DND-41 (cell line): ENCODE measurements around the gene MTARC1.

Source experiments
- ATAC-seq: fragments of 200-7000 bp; cut with Tn5 transposase; 3 replicates; pipeline ENCODE4 v1.9.1; 2021; ENCODE audit warnings: low read depth; ENCODE audit not compliant: insufficient read depth
- DNase-seq: peaks from one replicate; pipeline ENCODE4 v3.0.0-alpha.2; 2020
- H2AFZ ChIP-seq: 2 replicates; pipeline ENCODE4 v1.6.0; 2012; ENCODE audit warnings: low read depth, low read length
- H3K27ac ChIP-seq: 2 replicates; pipeline ENCODE4 v1.5.1; 2012; ENCODE audit warnings: low read length, inconsistent platforms
- H3K27me3 ChIP-seq: fragments of 200-600 bp; sonication (generic); 2 replicates; pipeline ENCODE4 v1.6.0; 2012; ENCODE audit warnings: low read length, mild to moderate bottlenecking, inconsistent platforms; ENCODE audit not compliant: insufficient read depth, poor library complexity
- H3K36me3 ChIP-seq: 2 replicates; pipeline ENCODE4 v1.5.1; 2012; ENCODE audit warnings: low read length, inconsistent platforms; ENCODE audit not compliant: insufficient read depth
- H3K4me1 ChIP-seq: 2 replicates; pipeline ENCODE4 v1.5.1; 2012; ENCODE audit warnings: mild to moderate bottlenecking, low read length; ENCODE audit not compliant: insufficient read depth
- H3K4me2 ChIP-seq: 2 replicates; pipeline ENCODE4 v1.6.0; 2012; ENCODE audit warnings: mild to moderate bottlenecking, moderate library complexity, low read length, inconsistent platforms; ENCODE audit not compliant: insufficient read depth
- H3K4me3 ChIP-seq, 2 experiments: fragments of 200-600 bp in 1 of 2; shearing (Covaris generic) in 1 of 2; 2 replicates each; pipeline ENCODE4 v1.5.1; 2012 to 2016; ENCODE audit warnings: inconsistent platforms in 2 of 2, low read length in 2 of 2, mild to moderate bottlenecking in 2 of 2, low read depth in 1 of 2, moderate library complexity in 1 of 2
- H3K79me2 ChIP-seq: 2 replicates; pipeline ENCODE4 v1.6.0; 2012; ENCODE audit warnings: low read length, inconsistent platforms; ENCODE audit not compliant: insufficient read depth
- H3K9ac ChIP-seq: 2 replicates; pipeline ENCODE4 v1.6.0; 2012; ENCODE audit warnings: low read depth, mild to moderate bottlenecking, inconsistent platforms, low read length, moderate library complexity
- H3K9me3 ChIP-seq: 2 replicates; pipeline ENCODE4 v1.5.1; 2012; ENCODE audit warnings: low read length, moderate library complexity, mild to moderate bottlenecking, inconsistent platforms; ENCODE audit not compliant: insufficient read depth, severe bottlenecking
- H4K20me1 ChIP-seq: 2 replicates; pipeline ENCODE4 v1.6.0; 2012; ENCODE audit warnings: low read length; ENCODE audit not compliant: insufficient read depth
- CTCF ChIP-seq: IDR thresholded peaks from 2 replicates; pipeline ENCODE4 v1.5.1; 2012; ENCODE audit warnings: borderline replicate concordance, low read length, moderate library complexity, mild to moderate bottlenecking; ENCODE audit not compliant: poor library complexity, severe bottlenecking; ENCODE audit errors: extremely low read depth
- EZH2 ChIP-seq: IDR thresholded peaks from 3 replicates; pipeline ENCODE4 v1.6.1; 2012; ENCODE audit warnings: borderline replicate concordance, low read depth, mild to moderate bottlenecking, moderate library complexity, low read length, inconsistent platforms; ENCODE audit not compliant: severe bottlenecking

Gene MTARC1

GRCh38 chr1:220810179-220810653, 23.5 kb downstream of the MTARC1 start:
- H3K4me3 ChIP-seq = peak overlapping the region in 1 of 2 experiments; percentile 39; a peak in 2 of 4 replicates
- H3K27me3 ChIP-seq = peaks cover 6% of the 10 kb centered on the region
- no peaks in the 10 kb centered on the region for H3K79me2 ChIP-seq
- H3K4me1 ChIP-seq = peaks cover 4% of the 10 kb centered on the region
- no peaks in the 10 kb centered on the region for H4K20me1 ChIP-seq
- peak; percentile 74 for DNase-seq
- H3K9ac ChIP-seq = no peak overlapping the region
- TF ChIP-seq CTCF (peak; percentile 90), EZH2 (no peak)
- H2AFZ ChIP-seq = peak overlapping the region; percentile 65
- ATAC-seq = peak; percentile 96
- H3K9me3 ChIP-seq = no peaks in the 10 kb centered on the region
- peak overlapping the region; percentile 60; the same call in 1 of the 2 replicates for H3K4me2 ChIP-seq
- H3K36me3 ChIP-seq = no peaks in the 10 kb centered on the region
- H3K27ac ChIP-seq = no peak overlapping the region

GRCh38 chr1:220810963-220811362, 24.2 kb downstream of the MTARC1 start:
- peaks cover 6% of the 10 kb centered on the region for H3K27me3 ChIP-seq
- H3K4me2 ChIP-seq = no peak overlapping the region
- no peak for DNase-seq
- no peak for TF ChIP-seq CTCF
- TF ChIP-seq EZH2 = no peak
- no peaks in the 10 kb centered on the region for H3K79me2 ChIP-seq
- H3K4me3 ChIP-seq = no peak overlapping the region
- H3K9me3 ChIP-seq = no peaks in the 10 kb centered on the region
- no peak overlapping the region for H3K27ac ChIP-seq
- no peak overlapping the region for H2AFZ ChIP-seq
- H3K4me1 ChIP-seq = peaks cover 4% of the 10 kb centered on the region
- no peak overlapping the region for H3K9ac ChIP-seq
- no peaks in the 10 kb centered on the region for H4K20me1 ChIP-seq
- no peaks in the 10 kb centered on the region for H3K36me3 ChIP-seq
- ATAC-seq = no peak

- H3K9ac ChIP-seq = no peak overlapping the region
- no peaks in the 10 kb centered on the region for H3K79me2 ChIP-seq
- no peaks in the 10 kb centered on the region for H3K9me3 ChIP-seq
- ATAC-seq (no peak), DNase-seq (no peak)
- no peak overlapping the region for H3K4me2 ChIP-seq
- H4K20me1 ChIP-seq = no peaks in the 10 kb centered on the region
- no peak overlapping the region for H3K27ac ChIP-seq
- no peak overlapping the region for H2AFZ ChIP-seq
- no peaks in the 10 kb centered on the region for H3K36me3 ChIP-seq
- no peak overlapping the region for H3K4me3 ChIP-seq
- no peak for TF ChIP-seq EZH2
- no peak for TF ChIP-seq CTCF
- H3K4me1 ChIP-seq = peaks cover 4% of the 10 kb centered on the region
- peaks cover 6% of the 10 kb centered on the region for H3K27me3 ChIP-seq
Observed at GRCh38 chr1:220811695-220812094, 25.0 kb downstream of the MTARC1 start.

GRCh38 chr1:220812308-220812707, 25.6 kb downstream of the MTARC1 start:
- Histone ChIP-seq H3K9ac (no peak overlapping the region), H4K20me1 (no peaks in the 10 kb centered on the region), H3K4me1 (peaks cover 4% of the 10 kb centered on the region), H3K4me3 (no peak overlapping the region), H3K27ac (no peak overlapping the region), H3K4me2 (no peak overlapping the region), H2AFZ (no peak overlapping the region), H3K9me3 (no peaks in the 10 kb centered on the region), H3K36me3 (no peaks in the 10 kb centered on the region), H3K27me3 (peaks cover 6% of the 10 kb centered on the region), H3K79me2 (no peaks in the 10 kb centered on the region)
- TF ChIP-seq EZH2 (no peak), CTCF (no peak)
- ATAC-seq = no peak
- DNase-seq = no peak
